GM08714 (cell line): ENCODE results near the gene MRPS16.

Experiments used
- H3K4me3 ChIP-seq: fragments of 200-500 bp; sonication (Bioruptor generic); 2 replicates; pipeline ENCODE4 v1.5.1; 2014; ENCODE audit warnings: mild to moderate bottlenecking, low read length, inconsistent platforms
- ZNF274 ChIP-seq: IDR thresholded peaks from 2 replicates; pipeline ENCODE4 v1.6.1; 2012; ENCODE audit warnings: mild to moderate bottlenecking, low read depth, low read length

Gene MRPS16

DNA sequence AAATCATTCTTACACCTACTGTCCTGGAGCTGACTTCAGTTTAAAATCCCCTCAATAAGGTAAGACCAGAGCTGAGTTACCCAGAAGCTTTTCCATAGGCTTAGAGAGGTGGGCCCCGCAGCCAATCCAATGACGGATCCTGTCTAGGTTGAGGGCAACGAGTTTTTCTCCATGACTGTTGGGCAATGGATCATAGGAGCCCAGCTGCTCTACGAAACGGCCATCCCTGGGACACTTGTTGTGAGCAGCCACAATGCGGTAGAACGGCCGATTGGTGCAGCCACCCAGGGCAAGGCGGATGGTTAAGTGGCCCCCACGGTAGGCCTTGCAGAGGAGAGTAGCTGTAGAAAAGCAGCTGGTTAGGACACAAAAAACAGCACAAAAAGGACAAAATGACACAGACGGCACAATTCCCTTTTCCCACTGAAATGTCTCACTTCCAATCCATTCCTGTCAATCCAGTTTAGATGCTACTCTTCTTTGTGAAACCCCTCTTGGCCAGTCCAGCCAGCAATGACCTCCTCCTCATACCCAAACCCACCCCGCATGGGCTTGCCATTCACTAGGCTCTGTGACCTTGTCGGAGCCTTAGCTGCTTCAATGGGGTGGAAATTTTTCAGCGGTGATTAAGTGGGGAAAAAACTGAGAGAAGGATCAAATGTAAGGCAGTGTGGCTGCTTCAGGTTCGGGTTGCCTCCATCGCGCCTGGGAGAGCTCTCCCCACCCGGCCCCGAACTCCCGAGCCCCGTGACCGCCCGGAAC is 580 bp downstream of the MRPS16 start:
- peak overlapping the region; percentile 83 for H3K4me3 ChIP-seq
- no peak for TF ChIP-seq ZNF274

DNA sequence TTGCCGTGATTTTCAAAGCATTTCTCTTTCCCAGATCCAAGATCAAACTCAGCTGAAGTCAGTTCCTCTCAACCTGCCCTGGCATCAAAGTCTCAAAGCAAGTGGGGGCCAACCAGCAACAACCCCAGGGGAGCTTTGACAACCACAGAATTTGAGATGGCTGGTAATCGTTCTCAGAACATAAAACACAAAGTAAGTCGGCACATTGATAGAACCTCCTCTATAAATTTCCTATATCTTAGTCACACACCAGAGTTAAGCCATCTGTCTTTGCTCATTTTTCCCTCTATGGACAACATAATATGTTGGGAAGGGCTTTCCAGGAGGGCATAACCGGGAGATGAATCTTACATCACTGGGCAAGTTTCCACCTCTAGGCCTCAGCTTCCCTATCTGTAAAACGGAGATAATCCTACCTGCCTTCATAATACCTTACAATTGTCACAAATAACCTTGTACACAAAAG is 4.2 kb downstream of the MRPS16 start:
- peak overlapping the region; percentile 86; the same call in 1 of the 2 replicates for H3K4me3 ChIP-seq
- TF ChIP-seq ZNF274, result no peak

DNA sequence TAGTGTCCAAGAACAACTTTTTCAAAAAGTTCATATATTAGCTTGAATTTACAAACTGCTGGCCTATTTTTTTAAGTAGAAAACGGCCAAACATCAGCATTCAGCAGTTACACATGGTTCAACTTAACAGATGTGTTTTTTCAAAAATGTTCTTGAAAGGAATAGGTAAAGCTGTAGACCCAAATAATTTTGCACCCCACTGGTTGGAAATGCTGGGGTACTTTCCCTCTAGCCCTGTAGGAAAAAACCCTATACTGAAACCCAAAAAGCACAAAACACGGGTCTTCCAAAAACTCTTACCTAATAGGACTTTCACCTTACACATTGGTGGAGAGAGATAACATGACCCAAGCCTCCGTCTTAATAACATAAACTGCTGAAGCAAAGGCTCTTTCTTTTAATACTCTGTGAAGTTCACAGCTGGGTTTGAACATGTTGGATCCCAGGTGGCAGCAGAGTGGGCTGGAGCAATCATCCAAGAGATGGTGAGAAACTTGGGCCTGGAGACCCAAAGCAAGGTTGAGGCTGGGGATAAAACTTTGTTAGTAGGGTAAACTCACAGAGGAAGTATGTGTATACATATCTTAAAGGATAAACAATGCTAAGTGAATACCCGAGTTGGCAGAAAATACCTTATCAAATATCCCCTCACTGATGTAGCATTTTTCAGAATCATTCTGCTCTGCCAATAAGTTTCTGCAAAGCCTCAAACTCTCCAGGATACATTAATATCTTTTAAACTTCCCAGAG is 4.8 kb downstream of the MRPS16 start:
- peak overlapping the region; percentile 86 for H3K4me3 ChIP-seq
- TF ChIP-seq ZNF274, result no peak

DNA sequence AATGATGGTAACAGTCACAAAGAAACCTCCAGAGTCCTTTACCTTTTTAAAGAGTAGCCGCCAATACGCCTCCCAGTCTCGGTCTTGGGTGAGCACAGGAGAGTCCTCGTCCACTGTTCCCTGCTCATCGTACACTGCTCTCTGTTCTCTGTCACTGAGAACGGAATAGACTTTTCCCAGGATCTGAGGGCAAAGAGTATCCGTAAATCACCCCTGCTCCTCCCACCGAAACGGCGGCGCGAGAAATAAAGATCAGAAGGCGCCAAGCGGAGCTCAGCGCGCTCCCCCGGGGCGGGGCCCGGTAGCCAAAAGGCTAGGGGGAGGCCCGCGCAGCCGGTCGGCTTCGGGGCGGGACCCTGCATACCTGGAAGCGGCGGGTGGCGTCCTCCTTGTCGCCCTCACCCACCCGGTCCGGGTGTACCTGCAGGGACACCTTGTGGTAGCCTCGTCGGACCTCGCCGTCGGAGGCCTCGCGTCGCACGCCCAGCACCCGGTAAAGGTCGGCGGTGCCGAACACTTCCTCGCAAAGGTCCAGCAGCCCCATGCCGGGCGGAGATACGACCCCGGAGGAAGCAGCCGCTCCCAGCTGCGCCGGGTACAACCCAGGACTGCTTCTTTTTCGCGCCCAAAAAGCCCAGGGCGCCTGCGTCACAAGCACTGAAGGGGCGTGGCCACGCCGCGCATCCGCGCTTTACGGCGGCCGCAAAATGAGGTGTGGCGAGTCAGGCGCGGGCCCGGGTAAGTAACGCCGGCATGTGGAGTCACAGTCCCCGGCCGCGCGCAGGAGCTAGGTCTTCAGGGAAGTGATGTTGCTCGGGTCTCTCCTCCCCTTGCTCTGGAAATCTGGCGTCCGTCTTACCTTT is 5.6 kb downstream of the MRPS16 start, which contains the start of gene DNAJC9:
Gene DNAJC9, minus strand, starts transcription at position 610 of the 863 bp plus-strand sequence. Its CDS starts 66 bp downstream, at position 544.
- TF ChIP-seq ZNF274, result no peak
- peak within 1 kb of the TSS; percentile 86 for H3K4me3 ChIP-seq

DNA sequence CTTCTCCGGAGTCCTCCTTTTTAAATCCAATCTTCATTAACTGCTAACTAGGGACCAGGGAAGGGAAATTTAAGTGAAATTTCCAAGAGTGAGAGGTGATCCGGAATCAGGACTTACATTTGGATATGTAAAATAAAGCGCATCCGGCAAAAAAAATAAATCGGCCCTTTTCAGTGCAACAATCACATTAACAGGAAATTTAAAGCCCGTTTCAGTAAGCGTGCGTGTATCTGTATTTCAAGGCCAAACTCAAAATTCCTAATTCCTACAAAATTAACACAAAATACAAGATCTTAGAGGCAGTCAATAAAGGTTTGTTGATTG is 6.2 kb downstream of the MRPS16 start:
- H3K4me3 ChIP-seq, result peak overlapping the region; percentile 86
- TF ChIP-seq ZNF274, result no peak

DNA sequence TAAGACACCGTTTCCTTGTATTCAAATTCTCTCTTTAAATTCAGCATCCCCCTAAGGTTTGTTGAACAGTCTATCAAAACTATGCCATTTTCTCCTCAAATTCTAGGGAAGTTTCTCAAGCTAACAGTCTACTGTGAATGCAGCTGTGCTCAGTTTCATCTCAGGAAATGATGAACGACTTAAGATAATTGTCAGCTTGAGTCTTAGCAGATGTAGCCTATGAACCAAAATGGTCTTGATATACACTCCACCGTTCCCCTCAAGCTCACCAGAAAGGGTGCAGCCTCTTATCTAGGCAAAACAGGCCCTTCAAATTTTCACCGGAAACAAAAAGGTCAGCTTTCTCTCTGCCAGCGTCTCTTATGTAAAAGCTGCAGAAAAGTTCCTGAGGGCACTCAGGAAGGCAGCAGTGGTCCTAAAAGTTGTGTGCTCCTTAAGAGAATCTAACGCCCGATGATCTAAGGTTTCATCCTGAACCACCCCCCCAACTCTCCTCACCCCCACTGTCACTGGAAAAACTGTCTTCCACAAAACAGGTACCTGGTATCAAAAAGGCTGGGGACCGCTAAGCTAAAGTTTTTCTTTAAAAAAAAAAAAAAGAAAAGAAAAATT is 7.5 kb downstream of the MRPS16 start:
- no peak for TF ChIP-seq ZNF274
- H3K4me3 ChIP-seq, result peak overlapping the region; percentile 86

DNA sequence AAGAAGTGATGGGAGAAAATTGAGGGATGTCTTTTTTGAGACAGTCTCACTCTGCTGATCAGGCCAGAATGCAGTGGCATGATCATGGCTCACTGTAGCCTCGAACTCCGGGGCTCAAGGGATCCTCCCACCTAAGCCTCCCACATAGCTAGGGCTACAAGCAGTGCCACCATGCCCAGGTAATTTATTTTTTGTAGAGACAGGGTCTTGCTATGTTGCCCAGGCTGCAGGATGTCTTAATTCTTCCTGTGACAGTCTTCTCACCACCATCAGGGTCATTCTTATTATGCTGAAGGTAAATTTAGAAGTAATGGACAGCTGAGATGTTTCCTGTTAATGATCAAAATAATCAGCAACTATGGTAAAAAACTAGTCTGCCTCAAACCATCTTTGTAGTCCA is 12.5 kb downstream of the MRPS16 start:
- no peak overlapping the region for H3K4me3 ChIP-seq
- no peak for TF ChIP-seq ZNF274

DNA sequence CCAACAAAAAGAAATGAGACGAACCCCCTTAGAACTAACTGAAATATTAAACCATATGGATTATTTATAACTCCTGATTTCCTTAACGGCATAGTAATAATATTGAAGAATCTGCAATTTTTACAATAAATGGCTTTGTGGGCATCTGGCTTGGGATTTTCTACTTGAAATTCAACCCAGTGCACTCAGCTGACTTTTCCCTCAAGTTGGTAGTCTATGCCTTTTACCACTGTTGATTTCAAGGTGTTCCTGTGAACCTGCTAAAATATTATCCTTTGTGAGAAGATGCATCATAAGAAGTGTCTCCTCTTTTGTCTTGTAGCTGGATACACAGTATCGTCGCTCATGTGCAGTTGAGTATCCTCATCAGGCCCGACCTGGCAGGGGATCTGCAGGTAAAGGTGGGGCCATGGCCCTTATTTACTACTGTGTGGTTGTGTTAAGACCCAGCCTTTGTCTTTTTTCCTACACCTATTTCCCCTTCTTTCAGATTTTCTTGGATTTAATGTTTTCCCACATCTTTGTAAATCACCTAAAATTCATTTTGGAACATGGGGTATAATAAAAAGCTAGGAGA is 13.4 kb downstream of the MRPS16 start:
- TF ChIP-seq ZNF274, result no peak
- no peak overlapping the region for H3K4me3 ChIP-seq

DNA sequence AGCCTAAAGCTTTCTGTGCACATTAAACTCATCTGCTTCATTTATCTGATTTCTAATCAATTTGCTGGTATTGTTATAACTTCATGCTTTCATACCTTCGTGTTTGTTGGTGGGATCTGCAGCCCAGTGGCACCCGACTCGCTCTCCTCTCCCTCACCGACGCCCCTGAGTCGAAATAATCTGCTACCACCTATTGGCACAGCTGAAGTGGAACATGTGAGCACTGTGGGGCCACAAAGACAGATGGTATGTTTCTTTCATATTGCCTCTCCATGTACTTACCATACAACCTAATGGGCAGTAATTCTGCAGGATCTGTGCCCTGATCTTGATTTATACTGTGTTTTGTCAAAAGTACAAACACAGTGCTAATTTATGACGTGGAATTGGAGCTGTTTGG is 17.7 kb downstream of the MRPS16 start:
- TF ChIP-seq ZNF274, result no peak

DNA sequence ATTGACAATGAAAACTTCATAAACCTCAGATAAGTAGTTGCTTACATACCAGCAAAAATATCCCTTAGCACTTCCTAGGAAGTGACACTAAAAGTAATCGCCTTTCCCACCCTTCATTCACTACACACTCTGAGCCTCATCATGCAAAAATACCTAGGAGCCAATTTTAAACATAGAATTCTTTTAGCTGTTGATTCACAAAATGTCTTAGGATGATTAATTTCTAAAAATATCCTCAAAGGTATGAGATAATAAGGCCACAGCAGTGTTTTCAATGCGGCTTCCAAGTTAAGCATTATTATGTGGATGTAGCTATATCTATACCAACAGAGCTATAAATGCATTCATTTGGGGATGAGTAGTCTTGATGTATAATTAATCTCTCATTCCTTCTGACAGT is 18.6 kb downstream of the MRPS16 start:
- TF ChIP-seq ZNF274, result no peak
- no peak overlapping the region for H3K4me3 ChIP-seq

More for the DNA sequence above, 17.7 kb downstream of the MRPS16 start:
- H3K4me3 ChIP-seq, result no peak overlapping the region

DNA sequence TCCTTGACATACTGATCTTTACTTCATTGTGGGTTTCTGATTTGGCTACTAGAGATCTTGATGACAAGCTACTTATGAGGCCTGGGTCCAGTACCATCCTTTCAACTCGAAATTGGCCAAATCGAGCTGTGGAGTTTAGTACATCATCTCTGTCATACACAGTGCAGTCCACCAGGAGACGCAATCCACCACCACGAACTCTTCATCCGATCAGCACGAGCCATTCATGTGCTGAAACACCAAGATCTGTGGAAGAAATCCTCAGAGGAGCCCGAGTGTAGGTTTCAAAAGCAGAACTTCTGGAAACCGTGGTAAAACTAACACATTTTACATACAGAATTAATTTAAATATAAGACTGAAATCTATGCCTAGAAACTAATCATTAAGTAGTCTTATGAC is 19.6 kb downstream of the MRPS16 start:
- no peak overlapping the region for H3K4me3 ChIP-seq
- TF ChIP-seq ZNF274, result no peak

DNA sequence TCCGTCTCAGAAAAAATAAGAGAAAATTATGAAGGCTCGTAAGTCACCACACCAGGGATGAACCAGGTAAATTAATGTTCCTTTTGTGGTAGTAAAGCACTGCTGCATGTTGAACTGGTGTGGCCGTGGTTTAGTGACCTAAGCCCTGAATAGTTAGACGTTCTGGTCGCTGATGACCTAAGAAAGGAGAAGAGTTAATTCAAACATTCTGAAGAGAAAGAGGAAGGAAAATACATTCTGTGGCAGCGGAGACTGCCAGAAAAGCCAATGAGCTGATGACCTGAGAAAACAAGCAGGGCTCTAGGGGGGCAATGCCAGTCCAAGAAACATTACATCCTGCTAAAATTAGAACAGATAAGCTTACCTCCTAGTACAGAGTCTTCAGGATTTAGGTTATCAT is 22.9 kb downstream of the MRPS16 start:
- no peak for TF ChIP-seq ZNF274
- H3K4me3 ChIP-seq, result no peak overlapping the region

DNA sequence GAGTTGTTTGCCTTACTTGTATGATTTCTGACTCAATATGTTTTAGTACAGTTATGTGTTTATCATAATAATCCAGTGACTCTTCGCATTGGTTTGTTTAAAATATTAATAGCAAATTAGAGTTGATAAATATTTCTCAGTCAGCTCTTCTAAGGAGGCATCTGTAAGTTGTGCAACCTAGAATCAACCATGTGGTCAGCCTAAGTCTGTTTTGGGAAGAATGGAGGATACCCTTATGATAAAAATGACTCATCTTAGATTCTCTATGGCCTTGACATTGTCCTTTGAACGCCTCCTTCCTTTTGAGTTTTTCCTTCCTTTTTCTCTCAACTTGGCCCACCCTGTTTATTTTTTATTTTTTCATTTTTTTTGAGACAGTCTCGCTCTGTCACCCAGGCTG is 24.2 kb downstream of the MRPS16 start:
- H3K4me3 ChIP-seq, result no peak overlapping the region
- TF ChIP-seq ZNF274, result no peak
